ENCODE data around the gene C1orf210. TPM values are rescaled to one million over a fixed set of nuclear protein-coding genes. Genes with fewer than 3 reads are reported as not detected.

Gene C1orf210
- total and polyA plus RNA-seq, 9 donors, result 0.42 to 2.1 (median 0.72) TPM; not detected in 4

DNA sequence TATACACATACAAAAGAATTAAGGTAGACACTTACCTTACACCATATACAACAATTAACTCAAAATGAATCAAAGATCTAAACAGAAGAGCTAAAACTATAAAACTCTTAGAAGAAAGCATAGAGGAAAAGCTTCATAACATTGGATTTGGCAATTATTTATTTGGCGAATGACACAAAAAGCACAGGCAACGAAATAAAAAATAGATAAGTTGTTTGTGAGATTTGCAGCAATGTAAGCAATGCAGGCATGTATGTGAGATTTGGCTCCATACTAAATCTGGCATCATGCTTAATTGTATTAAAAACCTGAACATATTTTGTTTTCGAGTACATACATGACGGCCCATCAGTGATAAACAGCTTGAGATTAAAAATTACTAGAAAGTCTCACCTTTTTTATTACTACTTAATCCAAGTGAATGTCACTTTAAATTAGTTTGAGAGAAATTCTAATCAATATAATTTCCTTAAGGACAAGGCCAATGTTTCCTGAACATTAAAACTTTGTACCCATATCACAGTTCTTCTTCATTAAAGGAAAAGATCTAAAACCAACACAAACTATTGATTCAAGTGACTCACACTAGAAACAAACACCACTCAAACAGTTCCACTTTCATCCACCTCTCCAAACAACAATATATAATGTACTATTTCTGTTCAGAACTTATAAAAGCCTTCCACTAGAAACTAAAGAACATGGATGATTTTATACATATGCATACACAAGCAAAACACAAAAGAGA lies 38.7 kb downstream of the C1orf210 start:
- DNase-seq, result no peak
- Histone ChIP-seq H3K36me3 (no peaks in the 10 kb centered on the region), H3K27me3 (no peaks in the 10 kb centered on the region), H3K27ac (no peak overlapping the region), H3K9me3 (no peaks in the 10 kb centered on the region), H3K4me1 (ENCODE audit: insufficient read depth) (no peaks in the 10 kb centered on the region), H3K4me3 (no peak overlapping the region)
- intact Hi-C loops (cut with DNase I), result no loop called here
- TF ChIP-seq POLR2A (IDR thresholded peaks at IDR 0.05) (no peak), EP300 (IDR thresholded peaks at IDR 0.05) (no peak)
- TF ChIP-seq, protein P1, sequence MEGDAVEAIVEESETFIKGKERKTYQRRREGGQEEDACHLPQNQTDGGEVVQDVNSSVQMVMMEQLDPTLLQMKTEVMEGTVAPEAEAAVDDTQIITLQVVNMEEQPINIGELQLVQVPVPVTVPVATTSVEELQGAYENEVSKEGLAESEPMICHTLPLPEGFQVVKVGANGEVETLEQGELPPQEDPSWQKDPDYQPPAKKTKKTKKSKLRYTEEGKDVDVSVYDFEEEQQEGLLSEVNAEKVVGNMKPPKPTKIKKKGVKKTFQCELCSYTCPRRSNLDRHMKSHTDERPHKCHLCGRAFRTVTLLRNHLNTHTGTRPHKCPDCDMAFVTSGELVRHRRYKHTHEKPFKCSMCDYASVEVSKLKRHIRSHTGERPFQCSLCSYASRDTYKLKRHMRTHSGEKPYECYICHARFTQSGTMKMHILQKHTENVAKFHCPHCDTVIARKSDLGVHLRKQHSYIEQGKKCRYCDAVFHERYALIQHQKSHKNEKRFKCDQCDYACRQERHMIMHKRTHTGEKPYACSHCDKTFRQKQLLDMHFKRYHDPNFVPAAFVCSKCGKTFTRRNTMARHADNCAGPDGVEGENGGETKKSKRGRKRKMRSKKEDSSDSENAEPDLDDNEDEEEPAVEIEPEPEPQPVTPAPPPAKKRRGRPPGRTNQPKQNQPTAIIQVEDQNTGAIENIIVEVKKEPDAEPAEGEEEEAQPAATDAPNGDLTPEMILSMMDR (IDR thresholded peaks at IDR 0.05), result no peak
- WGBS, 3 donors, result 92 to 94% (median 94%) methylated on average over 4 of the region's 4 CpGs

DNA sequence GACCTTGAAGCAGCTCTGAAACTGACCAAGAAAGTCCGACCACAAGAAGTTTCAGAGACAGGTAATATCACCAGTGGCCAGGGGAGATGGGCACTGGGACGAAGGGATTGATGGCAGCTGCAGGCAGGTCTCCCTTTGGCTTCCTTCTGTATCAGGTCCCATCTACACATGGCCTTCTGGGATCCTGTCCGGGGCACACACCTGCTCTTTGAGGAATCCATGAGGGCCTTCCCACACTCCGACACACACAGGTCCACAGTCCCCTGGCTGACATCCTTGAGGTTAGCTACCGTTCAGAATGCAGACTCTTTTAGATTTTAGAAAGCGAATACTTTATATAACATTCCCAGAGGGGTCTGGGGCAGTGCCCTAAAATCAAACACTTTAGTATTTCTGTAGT lies 42.1 kb downstream of the C1orf210 start:
- H3K4me3 ChIP-seq, result no peak overlapping the region
- no peaks in the 10 kb centered on the region for H3K4me1 ChIP-seq (ENCODE audit: insufficient read depth)
- H3K36me3 ChIP-seq, result no peaks in the 10 kb centered on the region
- 73 to 85% (median 81%) methylated on average over 6 of the region's 6 CpGs for WGBS, 3 donors
- no peak for TF ChIP-seq EP300 (IDR thresholded peaks at IDR 0.05)
- TF ChIP-seq POLR2A (IDR thresholded peaks at IDR 0.05), result no peak
- TF ChIP-seq, protein P1 (IDR thresholded peaks at IDR 0.05), result no peak
- no peak for DNase-seq
- H3K27ac ChIP-seq, result no peak overlapping the region
- no peaks in the 10 kb centered on the region for H3K27me3 ChIP-seq
- intact Hi-C loops (cut with DNase I), result no loop called here
- no peaks in the 10 kb centered on the region for H3K9me3 ChIP-seq

DNA sequence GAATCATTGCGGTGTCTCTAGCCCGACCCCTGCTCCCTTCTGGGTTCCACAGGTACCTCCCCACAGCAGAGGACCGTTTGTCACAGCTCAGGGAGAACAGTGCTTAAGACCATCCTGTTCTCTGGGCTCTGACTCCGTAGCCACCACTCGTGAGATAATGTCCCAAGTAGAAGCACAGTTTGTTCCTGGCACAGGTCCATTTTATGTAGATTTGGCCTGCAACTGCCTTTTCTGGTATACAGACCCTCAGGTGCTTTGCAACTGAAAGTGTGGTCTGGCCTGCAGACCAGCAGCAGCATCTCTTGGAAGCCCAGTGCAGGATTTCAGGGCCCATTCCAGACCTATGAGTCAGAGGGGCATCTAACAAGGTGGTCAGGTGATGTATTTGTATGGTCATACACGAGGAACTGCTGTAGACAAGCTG lies 44.0 kb downstream of the C1orf210 start:
- WGBS, 3 donors, result 24 to 36% (median 28%) methylated on average over 6 of the region's 6 CpGs
- no peaks in the 10 kb centered on the region for H3K9me3 ChIP-seq
- no peaks in the 10 kb centered on the region for H3K27me3 ChIP-seq
- H3K4me1 ChIP-seq (ENCODE audit: insufficient read depth), result no peaks in the 10 kb centered on the region
- DNase-seq, result peak in 2 of 5 donors; percentile 30 to 50
- no peaks in the 10 kb centered on the region for H3K36me3 ChIP-seq
- TF ChIP-seq EP300 (IDR thresholded peaks at IDR 0.05) (no peak), POLR2A (IDR thresholded peaks at IDR 0.05) (no peak)
- TF ChIP-seq, protein P1 (IDR thresholded peaks at IDR 0.05), result no peak
- H3K27ac ChIP-seq, result no peak overlapping the region
- intact Hi-C loops (cut with DNase I), result no loop called here
- H3K4me3 ChIP-seq, result no peak overlapping the region

DNA sequence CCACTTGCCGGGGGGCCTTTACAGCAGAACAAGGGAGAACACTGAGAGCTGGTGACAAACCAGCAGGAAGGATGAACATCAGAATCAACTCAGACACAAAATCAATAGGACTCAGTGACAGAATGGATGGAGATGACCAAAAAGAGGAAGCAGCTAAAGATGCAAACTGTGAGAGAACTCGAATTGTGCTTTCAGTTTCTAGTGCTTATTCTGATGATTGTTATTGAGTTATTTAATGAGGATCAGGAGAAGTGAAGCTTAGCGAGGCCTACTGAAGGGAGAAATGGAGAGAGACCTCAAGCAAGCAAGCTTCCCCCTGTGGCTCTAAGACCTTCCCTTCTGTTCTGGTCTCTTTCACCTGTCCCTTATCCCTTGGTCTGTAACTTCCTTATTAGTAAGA lies 45.9 kb downstream of the C1orf210 start:
- Histone ChIP-seq H3K36me3 (no peaks in the 10 kb centered on the region), H3K4me3 (no peak overlapping the region), H3K27ac (no peak overlapping the region), H3K9me3 (no peaks in the 10 kb centered on the region), H3K27me3 (no peaks in the 10 kb centered on the region), H3K4me1 (ENCODE audit: insufficient read depth) (no peaks in the 10 kb centered on the region)
- TF ChIP-seq, protein P1 (IDR thresholded peaks at IDR 0.05), result no peak
- TF ChIP-seq EP300 (IDR thresholded peaks at IDR 0.05) (no peak), POLR2A (IDR thresholded peaks at IDR 0.05) (no peak)
- intact Hi-C loops (cut with DNase I), result loop anchor here in 2 of 4 donors (10.0 kb wide), 2 partner anchors 125 to 175 kb away; partner anchors contain the start of gene ELOVL1 (in 1 of the 2)
- DNase-seq, result no peak
- 88 to 93% (median 88%) methylated on average over 3 of the region's 3 CpGs for WGBS, 3 donors
